Mammary epithelial cell (primary cell): ENCODE results near the gene HLA-DMB.

Source experiments
- CTCF ChIP-seq, 2 donors: IDR thresholded peaks in 1 of 2; conservative IDR thresholded peaks in 1 of 2; 2 replicates each; pipeline ENCODE4 v1.5.1; 2011 to 2012; ENCODE audit warnings: inconsistent platforms in 2 of 2, low read length in 2 of 2, mild to moderate bottlenecking in 2 of 2, control low read depth in 1 of 2, low read depth in 1 of 2; ENCODE audit not compliant: insufficient read depth in 1 of 2; ENCODE audit errors: extremely low read depth in 1 of 2
- EZH2 ChIP-seq: IDR thresholded peaks from 2 replicates; pipeline ENCODE4 v1.6.1; 2012; ENCODE audit warnings: low read length, inconsistent platforms, borderline replicate concordance

GRCh38 chr6:32962213-32962826 is 21.5 kb upstream of the HLA-DMB start:
- TF ChIP-seq CTCF (conservative IDR thresholded peaks at IDR 0.05 in 1 of 2, IDR thresholded peaks at IDR 0.05 in 1 of 2; ENCODE audit: extremely low read depth in 1 of 2, insufficient read depth in 1 of 2, low read depth in 1 of 2, low read length in 2 of 2) (no peak), EZH2 (no peak)
